Kasumi-1 (cell line): ENCODE measurements around the gene C17orf100.
"Not testable (repeated sequence)": the region's sequence is repeated elsewhere in the genome, so short reads cannot be mapped to it uniquely, and the experiment has no call there.

Source experiments
- DNase-seq, 2 experiments: peaks; one replicate each; lab custom pipeline; 2025; lab: John Stamatoyannopoulos, UW

C17orf100 gene

DNA sequence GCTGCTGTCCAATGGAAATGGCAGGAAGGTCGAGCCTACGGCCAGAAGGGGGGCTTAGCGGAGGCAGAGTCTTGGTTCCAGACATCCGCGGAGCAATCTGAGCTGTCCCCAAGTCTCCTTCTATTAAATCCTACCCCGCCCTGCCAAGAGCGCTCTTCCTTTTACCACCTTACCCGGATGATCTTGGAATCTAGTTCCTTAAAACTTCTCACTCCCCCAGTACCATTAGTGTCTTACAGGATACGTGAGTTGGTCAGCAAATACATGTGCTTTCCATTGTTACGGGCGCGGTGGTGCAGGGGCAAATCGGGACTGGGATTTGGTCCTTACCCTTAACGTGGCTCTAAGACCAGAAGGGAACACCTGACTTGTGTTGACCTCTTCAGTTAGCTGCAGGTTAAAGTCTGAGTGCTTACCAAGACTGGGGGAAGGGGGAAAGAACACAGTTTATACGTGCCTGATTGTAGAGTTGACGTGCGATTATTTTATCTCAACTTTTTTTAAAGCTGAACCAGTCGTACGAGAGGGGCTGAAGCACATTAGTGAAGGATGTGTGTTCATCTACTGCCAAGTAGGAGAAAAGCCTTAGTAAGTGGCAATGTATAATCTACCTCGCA is 10.2 kb upstream of the C17orf100 start:
- peak; percentile 8 to 41 for DNase-seq

- DNase-seq = no peak
Observed at GRCh38 chr17:6642592-6642991, 9.0 kb upstream of the C17orf100 start.

DNA sequence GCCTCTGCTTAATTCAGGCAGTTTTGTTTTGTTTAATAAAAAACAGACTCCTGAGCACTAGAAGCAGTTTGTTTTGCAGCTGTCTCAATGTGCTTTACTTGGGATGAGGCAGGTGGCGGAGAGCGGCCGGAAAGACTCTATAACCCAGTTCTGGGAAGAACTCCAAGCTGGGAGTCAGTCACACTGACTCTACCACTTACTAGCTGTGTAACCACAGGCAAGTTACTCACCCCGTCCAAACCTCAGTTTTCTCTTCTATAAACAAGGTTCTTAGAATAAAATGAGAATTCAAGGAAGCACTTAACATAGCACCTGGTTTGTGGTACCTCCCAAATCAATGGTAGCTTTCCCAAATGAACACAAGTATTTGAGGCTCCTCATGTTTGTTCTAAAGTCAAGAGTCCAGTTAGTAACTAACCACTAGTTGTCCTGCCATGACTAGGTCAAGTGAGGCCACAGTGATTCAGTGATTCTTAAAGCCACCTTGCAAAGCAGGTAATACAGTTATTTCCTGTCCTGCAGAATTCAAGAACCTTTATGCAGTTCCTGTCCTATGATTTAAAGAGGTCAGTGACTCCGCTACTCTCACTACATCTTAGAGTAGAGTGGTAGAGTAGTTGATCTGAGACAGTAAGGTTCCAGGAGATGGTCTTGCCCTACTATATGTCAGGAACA is 8.0 kb upstream of the C17orf100 start:
- no peak for DNase-seq

- peak; percentile 11 to 48 for DNase-seq
Observed at GRCh38 chr17:6648181-6648580, 3.4 kb upstream of the C17orf100 start.

DNA sequence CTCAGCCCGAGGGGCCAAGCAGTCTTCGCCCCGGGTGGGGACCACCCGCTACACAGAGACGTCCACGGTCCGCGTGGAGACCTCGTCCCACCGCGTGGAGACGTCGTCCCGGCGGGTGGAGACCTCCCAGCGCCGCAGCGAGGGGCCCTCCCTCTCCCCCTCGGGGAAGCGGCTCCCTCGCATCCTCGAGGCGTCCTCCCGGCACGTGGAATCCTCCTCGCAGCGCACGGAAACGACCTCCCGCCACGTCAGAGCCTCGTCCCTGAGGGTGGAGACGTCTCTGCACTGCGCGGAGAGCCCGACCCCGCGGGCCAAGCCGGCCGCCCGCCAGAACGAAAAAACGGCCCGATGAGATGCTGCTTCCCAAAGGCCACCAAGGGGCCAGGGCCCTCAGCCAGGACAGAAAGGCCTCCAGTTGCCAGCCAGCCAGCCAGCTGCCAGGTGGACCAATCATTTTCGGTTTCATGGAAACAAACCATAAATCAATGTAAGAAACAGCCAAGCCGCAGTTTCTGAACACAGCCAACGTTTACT is 424 bp downstream of the C17orf100 start:
- DNase-seq = no peak

DNA sequence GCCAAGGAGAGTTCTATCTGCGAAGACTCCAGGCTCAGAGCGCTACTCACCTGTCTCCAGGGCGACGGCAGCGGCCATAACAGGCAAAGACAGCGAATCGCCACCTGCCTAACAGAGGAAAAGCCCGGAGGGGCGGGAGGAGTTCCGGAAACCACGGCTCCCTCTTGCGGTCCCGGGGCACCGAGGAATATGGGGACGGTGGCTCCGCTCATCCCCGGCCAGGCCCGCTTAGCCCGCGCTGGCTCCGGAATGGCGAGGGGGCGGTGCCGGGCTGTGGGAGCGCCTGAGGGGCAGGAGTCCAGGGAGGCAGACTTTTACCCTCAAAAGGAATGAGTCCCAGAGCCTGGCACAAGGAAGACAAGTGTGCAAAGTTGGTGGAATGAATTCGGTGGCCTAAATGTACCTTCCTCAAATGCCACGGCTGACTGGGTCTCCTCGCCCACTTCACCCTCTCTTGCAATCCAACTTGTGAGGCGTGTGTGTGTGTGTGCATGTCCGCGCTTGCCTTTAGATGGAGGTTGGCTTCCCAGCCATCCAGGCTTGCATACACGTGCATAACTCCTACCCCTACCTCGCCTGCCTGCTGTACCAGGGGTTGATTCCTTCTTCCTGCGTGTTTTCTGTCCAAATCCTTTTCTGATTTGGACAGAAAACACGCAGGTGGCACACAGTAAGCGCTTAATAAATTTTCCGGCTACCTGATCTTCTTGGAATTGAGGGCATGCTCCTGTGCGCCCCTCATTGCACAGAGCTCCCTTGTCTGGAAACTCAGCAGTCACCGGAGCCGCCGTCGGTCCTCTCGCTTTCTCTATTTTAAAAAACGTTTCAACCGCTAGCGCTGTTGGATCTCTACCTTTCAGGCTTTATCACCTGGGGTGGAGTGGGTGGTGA is 3.5 kb downstream of the C17orf100 start:
- DNase-seq = no peak

- not testable (repeated sequence) for DNase-seq
Observed at GRCh38 chr17:6655732-6656361, 4.3 kb downstream of the C17orf100 start.

- not testable (repeated sequence) for DNase-seq
Observed at GRCh38 chr17:6656797-6657632, 5.5 kb downstream of the C17orf100 start.

DNA sequence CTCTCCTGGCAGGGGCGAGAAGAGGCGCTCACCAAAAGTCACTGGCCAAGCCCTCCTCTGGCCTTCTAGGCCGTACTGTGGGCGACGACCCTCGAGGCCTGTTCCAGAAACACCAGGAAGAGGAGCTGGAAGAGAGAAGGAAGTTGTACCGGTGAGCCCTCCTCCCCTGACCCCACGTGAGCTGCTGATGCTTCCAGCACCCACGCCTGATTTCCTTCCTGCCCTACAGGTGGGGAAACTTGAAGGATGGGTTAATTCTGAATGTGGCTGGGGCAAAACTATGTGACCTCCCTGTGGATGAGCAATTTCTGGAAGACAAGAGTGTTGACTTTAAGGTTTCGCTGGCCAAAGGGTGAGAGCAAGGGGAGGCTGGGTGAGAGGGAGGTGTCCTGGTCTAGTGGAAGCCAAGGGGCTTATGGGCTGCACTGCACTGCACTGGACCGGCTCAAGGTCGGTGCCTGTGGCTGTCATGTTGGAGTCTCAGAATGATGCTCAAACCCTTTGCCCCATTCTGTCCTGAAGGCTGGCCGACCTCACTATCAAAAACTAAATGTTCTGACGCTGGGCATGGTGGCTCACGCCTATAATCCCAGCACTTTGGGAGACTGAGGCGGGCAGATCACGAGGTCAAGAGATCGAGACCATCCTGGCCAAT is 6.2 kb downstream of the C17orf100 start:
- no peak for DNase-seq

- DNase-seq = not testable (repeated sequence)
Observed at GRCh38 chr17:6658411-6658810, 6.8 kb downstream of the C17orf100 start.

DNA sequence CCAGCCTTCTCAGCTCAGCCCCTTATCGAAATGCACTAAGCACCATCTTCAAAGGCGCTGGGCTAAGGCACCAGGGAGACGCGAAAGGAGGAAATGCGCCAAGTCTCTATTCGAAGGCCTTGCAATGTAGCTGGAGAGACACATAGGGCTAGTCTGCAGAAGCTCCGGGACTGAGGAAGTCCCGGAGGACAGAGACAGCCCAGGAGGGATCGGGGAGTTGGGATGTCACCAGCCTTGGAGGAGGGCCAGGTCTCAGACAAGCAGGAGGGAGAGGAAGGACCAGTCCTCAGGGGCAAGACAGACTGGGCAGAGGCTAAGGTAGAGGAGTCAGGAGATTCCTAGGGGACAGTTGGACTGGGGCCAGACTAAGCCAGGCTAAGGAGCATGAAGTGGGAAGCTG is 8.5 kb downstream of the C17orf100 start:
- DNase-seq = peak; percentile 19 to 23

DNA sequence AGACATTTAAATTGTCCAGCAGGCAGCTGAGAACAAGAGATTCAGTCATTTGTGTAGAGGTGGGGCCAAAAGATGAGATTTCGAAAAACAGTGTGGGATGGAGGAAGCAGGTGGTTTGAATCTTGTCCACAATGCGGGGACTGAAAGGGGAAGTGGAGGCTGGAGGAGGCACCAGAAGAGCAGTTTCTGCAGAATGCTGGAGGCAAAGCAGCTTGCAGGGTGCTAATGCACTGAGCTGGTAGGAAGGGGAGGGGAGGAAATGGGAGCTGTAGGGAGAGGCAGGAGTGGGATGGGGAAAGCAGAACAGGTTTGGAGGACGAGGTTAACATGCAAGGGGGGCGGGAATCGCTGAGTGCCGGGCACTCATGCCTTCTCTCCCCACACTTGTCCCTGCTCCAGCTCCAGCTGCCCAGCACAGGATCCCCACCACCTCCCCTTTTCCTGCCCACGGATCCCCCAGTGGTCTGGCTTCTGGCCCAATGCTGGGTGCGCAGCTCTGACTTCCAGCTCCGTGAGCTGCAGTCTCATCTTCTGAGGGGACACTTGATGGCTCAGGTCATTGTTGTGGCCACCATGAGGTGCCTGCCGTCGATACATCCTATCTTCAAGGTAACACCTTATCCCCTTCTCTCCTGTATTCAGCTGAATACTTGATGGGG is 9.4 kb downstream of the C17orf100 start:
- peak; percentile 58 to 75 for DNase-seq

DNA sequence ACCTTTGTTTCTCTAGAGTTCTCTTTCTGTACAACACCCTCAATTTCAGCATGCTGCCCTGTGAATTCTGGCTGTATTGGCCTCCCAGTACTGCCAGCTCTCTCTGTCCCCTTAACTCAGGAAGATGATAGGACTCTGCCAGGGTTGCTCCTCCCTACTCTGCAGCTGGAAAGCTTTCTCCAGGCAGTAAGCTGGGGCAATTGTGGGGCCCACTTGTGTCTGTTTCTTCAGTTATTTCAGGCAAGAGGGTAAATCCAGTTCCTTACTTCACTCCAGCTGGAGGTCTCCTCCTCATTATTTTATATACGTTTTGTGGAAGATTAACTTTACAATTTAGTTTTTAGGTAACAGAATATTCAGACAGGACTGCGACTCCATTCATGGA is 9.9 kb downstream of the C17orf100 start:
- DNase-seq = peak in 1 of 2 experiments; percentile 23

DNA sequence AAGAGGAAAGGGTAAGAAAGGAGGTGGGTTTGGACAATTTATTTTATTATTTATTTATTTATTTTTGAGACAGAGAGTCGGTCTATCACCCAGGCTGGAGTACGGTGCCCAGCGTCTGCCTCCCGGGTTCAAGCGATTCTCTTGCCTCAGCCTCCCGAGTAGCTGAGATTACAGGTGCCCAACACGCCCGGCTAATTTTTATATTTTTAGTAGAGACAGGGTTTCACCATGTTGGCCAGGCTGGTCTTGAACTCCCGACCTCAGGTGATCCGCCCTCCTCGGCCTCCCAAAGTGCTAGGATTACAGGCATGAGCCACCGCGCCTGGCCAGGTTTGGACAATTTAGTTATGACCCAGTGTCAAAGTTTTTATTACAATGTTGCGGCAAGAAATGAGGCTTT is 11.6 kb downstream of the C17orf100 start:
- not testable (repeated sequence) for DNase-seq

GRCh38 chr17:6666077-6666521 is 14.5 kb downstream of the C17orf100 start:
- DNase-seq = peak; percentile 37 to 39

DNA sequence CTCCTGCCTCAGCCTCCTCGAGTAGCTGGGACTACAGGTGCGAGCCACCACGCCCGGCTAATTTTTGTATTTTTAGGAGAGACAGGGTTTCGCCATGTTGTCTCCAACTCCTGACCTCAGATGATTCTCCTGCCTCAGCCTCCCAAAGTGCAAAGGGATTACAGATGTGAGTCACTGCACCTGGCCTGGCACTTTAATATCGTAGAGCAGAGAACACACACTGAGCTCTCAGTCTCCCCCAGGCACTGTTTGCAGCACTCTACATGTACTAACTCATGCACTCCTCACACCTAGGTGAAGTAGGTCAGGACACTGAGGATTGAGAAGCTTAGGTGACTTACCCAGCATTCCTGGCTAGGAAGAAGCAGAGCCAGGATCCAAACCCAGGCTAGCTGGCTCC is 15.0 kb downstream of the C17orf100 start:
- no peak for DNase-seq

DNA sequence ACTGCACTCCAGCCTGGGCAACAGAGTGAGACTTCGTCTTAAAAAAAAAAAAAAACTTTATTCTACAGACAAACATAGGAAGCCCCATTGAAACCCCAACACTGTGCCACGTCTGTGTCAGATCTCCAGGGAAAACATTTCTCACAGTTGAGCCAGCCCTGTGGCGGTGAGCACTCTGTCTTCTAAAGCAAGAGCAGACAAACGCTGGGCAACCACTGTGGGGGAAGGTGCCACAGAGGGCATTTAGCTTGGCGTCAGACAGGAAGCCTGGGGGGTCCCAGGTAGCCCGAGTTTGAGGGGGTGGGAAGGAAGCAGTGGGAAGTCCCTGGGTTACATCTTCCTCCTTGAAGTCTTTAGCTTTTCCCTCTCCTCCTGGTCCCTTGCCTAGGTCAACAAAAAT is 16.0 kb downstream of the C17orf100 start:
- DNase-seq = no peak

GRCh38 chr17:6668219-6668618 is 16.7 kb downstream of the C17orf100 start:
- DNase-seq = no peak

- DNase-seq = no peak
Observed at GRCh38 chr17:6668727-6669425, 17.3 kb downstream of the C17orf100 start.
